Choroid plexus epithelial cell (primary cell): Measurements from ENCODE around the gene GBE1.

Source experiments
- DNase-seq: peaks from one replicate; pipeline ENCODE4 v3.0.0-alpha.2; 2010; ENCODE audit warnings: low read depth
- H3K4me3 ChIP-seq: 2 replicates; pipeline ENCODE4 v1.5.1; 2011; ENCODE audit warnings: low read depth, mild to moderate bottlenecking, control low read depth, low read length, moderate library complexity
- TF ChIP-seq, protein P1 (sequence below): conservative IDR thresholded peaks from 2 replicates; pipeline ENCODE4 v1.5.1; 2011; ENCODE audit warnings: low read depth, mild to moderate bottlenecking, control low read depth, inconsistent platforms, low read length, moderate library complexity

Gene GBE1

DNA sequence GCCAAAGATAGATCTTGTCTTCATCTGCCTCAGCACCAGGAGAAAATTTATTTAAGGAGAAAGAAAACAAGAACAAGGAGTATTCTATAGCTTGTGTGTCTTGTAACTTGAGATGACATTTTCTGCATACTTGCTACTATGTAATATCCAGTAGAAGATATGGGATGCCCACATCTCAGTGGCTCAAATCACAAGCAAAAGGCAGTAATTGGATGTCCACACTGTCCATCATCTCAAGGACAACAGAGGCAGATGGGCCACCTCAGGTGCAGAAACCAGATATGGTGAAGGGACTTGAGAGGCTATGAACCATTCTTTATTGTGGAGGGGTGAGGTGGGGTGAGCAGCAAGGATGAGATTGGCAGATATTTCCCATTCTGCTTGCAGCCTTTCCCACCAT is 309.0 kb downstream of the GBE1 start:
- H3K4me3 ChIP-seq: no peak overlapping the region
- TF ChIP-seq, protein P1, sequence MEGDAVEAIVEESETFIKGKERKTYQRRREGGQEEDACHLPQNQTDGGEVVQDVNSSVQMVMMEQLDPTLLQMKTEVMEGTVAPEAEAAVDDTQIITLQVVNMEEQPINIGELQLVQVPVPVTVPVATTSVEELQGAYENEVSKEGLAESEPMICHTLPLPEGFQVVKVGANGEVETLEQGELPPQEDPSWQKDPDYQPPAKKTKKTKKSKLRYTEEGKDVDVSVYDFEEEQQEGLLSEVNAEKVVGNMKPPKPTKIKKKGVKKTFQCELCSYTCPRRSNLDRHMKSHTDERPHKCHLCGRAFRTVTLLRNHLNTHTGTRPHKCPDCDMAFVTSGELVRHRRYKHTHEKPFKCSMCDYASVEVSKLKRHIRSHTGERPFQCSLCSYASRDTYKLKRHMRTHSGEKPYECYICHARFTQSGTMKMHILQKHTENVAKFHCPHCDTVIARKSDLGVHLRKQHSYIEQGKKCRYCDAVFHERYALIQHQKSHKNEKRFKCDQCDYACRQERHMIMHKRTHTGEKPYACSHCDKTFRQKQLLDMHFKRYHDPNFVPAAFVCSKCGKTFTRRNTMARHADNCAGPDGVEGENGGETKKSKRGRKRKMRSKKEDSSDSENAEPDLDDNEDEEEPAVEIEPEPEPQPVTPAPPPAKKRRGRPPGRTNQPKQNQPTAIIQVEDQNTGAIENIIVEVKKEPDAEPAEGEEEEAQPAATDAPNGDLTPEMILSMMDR: no peak
- DNase-seq: peak; percentile 69

DNA sequence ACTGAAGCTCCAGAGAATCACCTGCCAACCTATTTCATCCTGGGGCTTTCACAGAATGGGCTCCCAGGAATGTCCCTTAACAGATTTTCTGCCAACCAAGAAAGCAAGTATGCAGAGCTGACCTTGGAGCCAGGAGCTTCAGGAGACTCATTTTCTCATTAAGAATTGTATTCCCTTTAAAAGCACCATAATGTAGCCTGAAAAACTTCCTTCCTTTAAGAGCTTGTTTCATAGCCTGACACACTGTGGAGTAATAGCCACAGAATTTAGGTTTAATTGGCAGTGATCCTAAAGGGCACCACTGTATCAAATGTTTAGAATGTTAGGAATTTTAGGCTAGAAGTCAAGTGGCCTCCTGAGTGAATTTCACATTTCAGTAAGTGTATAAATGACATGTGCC is 309.8 kb downstream of the GBE1 start:
- H3K4me3 ChIP-seq: no peak overlapping the region
- DNase-seq: peak; percentile 50

DNA sequence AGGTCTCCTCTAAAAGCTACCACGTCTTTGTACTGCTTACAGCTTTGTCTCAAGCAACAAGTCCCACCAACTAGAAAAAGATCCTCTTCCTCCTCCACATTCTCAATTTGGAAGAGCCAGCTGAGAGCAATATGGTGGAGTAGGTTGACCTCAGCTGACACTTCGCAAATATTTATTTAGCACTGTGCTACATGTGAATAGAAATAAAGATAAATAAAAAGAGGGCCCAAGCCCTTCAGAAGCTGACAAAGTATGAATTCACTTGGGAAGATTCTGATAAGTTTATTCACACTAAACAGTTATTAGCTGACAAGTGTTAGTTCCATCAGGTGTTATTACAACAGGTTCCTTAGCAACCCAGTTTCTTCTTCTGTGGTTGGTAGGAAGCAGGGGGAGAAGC is 310.3 kb downstream of the GBE1 start:
- TF ChIP-seq, protein P1: no peak
- no peak overlapping the region for H3K4me3 ChIP-seq
- no peak for DNase-seq

More for the DNA sequence above, 309.8 kb downstream of the GBE1 start:
- TF ChIP-seq, protein P1: no peak

DNA sequence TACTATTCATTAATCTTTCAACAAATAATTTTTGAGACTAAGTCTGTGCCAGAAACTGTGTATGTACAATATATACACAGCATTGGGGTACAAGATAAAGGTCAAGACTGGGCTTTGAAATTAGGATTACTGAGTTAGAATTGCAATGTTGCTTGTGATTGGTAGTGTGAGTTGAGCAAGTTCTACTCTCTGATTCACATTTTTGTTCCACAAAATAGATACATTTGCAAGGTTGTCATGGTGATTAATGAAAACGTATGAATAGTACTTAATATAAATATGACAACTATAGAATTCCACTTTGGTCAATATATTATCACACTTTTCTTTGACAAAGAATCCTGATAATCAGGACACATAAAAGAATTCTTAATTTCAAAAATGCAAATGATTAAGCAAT is 314.6 kb downstream of the GBE1 start:
- no peak overlapping the region for H3K4me3 ChIP-seq
- TF ChIP-seq, protein P1: no peak
- DNase-seq: no peak

DNA sequence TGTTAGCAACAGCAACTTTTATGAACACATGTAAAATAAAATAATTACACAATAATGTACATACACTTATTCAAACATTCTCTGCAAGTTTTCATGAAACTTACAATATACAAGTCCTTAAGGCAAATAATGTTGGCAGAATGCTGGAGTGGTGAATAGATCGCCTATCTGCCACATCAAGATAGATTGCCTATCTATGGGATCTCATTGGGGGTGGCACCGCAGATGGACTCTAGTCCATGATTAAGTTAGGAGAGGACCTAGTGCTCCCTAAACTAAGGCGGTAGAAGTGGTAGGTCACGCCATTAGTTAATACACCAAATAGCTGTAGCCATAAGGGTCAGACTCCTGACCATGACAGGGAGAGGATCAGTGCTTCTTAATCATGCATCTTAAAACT is 315.7 kb downstream of the GBE1 start:
- TF ChIP-seq, protein P1: no peak
- DNase-seq: no peak
- H3K4me3 ChIP-seq: no peak overlapping the region

DNA sequence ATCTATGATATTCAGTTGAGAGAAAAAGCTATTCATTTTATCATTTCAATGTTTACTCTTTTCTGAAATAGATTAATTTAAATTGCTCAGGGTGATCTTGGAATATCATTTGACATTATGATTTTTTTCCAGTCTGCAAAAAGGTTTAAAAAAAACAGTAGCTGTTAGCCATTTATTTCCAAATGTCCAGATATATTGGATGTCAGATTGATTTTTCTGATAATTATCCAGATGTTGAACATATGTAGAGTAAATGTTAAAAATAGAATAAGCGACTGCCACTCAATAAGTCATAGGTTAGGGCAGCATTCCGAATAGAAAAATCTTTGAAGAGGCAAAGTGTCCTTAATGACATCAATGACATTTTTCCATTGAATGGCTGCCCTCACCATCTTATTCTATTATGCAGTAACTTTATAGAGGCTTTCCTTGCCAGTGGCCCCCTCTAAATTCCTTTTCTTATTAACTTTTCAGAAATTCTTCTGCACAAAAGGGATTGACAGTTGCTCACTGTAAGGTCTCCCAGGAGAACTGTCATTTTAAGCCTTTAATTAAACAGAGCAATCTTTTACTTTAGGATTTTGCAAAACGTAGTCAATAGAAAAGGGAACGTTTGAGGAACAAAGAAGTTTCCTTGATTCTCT is 316.5 kb downstream of the GBE1 start:
- TF ChIP-seq, protein P1: no peak
- no peak overlapping the region for H3K4me3 ChIP-seq
- no peak for DNase-seq

DNA sequence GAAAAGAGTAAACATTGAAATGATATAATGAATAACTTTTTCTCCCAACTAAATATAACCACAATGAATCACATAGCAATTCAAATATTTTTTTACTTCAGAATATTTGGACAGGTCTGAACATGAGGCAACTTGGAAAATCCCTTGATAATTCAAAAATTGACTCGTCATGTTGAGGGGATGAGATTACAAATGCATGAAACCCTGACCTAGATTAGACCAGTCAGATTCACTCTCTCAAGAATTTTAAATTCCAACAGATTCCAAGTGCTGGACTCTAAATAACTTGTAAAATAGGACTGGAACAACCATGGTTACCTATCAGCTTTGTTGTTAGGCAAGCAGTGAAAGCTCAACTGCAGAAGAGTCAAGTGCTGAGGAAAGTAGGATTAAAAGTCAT is 317.5 kb downstream of the GBE1 start:
- no peak overlapping the region for H3K4me3 ChIP-seq
- peak; percentile 84 for DNase-seq
- TF ChIP-seq, protein P1: no peak
